ENCODE measurements around the gene LSM10. TPM values are rescaled to one million over a fixed set of nuclear protein-coding genes. Genes with fewer than 3 reads are reported as not detected.

Gene LSM10
- total RNA-seq, 1 donor from 2014 or later = 22.7 TPM

GRCh38 chr1:36406440-36406839 is 8.7 kb upstream of the LSM10 start:
- ATAC-seq = no peak

- ATAC-seq = no peak
Observed at GRCh38 chr1:36402504-36402890, 4.8 kb upstream of the LSM10 start.

- ATAC-seq = no peak
Observed at GRCh38 chr1:36401602-36402503, 4.1 kb upstream of the LSM10 start.

DNA sequence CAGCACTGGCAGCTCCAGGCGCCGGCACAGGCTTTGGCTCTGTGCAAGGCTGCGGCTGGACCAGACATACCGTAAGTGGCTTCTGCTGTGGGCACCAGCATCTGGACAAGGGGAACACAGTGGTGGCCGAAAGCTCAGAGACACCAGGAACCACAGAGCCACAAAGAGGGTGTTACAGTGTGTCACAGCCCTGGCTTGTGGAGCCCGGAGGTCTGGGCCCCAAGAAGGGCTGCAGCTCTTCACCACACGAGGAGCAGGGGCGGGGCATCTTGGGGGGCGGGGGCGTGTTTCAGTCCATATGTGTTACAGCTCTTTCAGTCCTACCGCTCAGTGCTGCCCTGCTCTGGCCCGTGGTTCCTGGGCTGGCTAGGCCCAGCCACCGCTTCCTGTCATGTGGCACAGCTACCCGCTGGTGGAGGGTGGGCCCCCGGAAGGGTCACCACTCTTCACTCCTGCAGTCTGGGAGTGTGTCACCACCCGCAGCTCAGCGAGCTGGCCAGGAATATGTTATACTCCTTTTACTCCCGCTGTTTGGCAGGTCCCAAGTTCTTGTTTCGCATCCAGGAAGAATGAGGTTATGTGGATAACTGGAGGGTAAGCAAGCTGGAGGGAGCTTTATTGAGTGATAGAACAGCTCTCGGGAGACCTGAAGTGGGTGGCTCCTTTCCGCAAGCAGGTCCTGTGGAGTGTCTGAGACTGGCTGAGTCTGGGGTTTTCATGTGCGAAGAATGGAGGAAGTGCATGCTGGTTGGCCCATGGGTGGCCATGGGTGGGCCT is 3.3 kb upstream of the LSM10 start:
- peak; percentile 54 for ATAC-seq

DNA sequence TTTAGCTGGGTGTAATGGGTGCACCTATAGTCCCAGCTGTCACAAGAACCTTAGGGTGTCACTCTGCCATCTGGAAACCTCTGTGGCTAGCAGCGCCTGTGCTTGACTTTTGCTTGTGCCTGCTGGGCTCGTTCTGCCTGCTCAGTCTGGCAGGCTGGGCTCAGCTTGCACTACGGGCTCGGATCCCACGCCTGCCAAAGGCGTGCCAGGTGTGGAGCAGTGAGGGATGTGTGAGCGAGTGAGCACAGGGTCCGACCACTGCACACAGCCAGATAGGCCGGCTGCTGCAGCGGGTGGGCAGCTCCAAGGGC is 2.8 kb upstream of the LSM10 start:
- ATAC-seq = peak; percentile 25

DNA sequence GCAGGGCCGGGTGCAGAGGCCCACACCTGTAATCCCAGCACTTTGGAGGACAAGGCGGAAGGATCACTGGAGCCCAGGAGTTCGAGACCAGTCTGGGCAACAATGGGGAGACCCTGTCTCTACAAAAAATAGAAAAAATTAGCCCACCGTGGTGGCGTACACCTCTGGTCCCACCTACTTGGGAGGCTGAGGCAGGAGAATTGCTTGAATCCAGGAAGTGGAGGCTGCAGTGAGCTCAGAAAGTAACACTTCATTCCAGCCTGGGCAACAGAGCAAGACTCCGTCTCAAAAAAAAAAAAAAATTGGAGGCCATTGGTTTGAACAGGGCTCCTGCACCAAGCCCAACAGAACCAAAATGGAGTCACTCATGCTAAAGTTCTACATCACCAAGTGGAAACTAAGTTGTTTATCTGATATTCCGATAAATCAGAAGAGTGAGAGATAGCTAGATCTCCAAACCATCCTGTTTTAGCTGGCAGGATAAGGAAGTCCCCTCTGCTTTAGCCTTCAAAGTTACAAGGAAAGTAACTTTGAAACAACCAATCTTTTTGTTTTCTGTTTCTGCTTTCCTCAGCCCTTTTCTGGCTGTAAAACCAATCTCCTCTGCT is 766 bp upstream of the LSM10 start:
- ATAC-seq = no peak

GRCh38 chr1:36397083-36397377 is 678 bp downstream of the LSM10 start:
- peak; percentile 44 for ATAC-seq

- ATAC-seq = no peak
Observed at GRCh38 chr1:36396359-36396758, 1.3 kb downstream of the LSM10 start.

- ATAC-seq = no peak
Observed at GRCh38 chr1:36393686-36394085, 4.0 kb downstream of the LSM10 start.

DNA sequence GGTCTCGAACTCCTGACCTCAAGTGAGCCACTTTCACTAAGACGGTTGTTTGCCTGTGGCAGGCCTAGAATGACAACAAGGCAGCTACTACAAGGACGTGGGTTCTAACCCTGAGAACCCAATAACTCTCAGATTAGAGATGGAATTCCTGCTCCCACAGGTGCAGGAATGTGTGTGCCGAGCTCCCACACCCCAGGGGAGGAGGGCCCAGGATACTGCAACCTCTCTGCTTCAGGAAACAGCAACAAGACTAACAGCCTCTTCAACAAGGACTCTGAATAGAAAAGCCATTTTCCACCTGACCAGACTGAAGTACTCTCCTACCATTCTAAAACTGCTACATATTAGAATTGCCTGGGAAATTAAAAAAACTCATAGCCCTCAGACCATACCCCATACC is 4.9 kb downstream of the LSM10 start:
- no peak for ATAC-seq

DNA sequence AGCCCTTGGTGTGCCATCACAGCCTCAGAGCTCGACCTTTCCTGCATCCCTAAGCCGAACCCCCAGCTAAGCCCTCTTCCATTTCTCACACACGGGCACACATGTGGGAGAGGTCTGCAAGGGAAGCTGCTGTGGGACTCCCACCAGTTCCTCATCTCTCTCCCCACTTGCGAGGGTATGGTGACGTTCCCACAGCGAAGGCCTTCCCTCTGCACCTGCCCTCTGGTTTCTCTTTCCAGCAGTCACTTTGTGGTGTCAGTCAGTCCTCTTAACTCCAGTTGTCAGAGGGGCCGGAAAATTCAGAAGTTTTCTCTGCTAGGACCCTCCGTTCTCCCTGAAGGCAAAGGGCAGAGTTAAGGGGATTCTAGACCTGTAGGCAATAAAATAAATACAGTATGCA is 6.4 kb downstream of the LSM10 start:
- ATAC-seq = no peak

DNA sequence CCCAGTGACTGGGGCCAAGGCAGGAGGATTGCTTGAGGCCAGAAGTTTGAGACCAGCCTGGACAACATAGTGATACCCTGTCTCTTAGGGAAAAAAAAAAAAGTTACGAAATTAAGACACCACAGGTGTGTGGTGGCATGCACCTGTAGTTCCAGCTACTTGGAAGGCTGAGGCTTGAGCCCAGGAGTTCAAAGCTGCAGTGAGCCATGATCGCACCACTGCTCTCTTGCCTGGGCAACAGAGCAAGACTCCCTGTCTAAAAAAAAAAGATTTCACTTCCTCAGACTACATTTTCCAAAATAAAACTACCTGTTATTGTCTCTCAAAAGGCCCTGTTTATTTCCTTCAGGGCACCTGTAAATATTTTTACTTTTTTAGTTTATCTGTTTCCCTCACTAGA is 7.3 kb downstream of the LSM10 start:
- no peak for ATAC-seq

DNA sequence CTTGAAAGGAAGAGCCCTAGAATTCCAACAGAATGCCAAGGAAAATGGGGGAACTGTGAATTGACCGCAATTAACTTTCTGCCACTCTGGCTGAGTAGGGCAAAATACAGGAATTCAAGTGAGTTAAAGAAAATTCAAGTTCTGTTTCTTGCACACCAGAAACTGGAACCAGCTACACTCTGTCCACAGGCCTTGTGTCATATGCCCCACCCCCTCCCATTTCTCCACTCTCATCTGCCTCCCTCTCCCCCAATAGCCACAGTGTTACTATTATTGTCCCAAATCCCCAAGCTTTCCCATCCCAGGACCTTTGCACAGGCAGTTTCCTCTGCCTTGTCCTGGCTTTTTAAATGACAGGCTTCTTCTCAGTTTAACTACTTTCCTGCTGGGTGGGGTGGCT is 7.7 kb downstream of the LSM10 start:
- no peak for ATAC-seq

DNA sequence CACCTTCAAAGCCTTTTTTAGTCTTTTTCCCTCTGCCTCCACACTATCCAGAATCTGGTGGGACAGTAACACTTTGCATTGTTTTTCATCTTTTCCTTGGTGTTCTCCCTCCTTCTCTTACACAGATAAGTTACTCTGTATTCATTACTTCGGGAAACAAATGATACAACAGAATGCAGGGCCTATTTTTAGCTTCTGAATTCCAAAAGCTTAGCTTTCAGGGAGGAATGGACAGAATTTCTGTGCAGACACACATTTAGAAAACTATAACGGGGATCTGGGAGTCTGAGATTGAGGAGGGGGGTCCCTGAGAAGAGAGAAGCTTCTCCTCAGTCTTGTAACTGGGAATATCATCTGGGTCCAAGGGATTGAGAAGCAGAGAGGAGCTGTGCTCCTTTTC is 8.4 kb downstream of the LSM10 start:
- ATAC-seq = no peak

- ATAC-seq = no peak
Observed at GRCh38 chr1:36387141-36387949, 10.4 kb downstream of the LSM10 start.

GRCh38 chr1:36386265-36387140 is 11.2 kb downstream of the LSM10 start:
- ATAC-seq = peak; percentile 87

DNA sequence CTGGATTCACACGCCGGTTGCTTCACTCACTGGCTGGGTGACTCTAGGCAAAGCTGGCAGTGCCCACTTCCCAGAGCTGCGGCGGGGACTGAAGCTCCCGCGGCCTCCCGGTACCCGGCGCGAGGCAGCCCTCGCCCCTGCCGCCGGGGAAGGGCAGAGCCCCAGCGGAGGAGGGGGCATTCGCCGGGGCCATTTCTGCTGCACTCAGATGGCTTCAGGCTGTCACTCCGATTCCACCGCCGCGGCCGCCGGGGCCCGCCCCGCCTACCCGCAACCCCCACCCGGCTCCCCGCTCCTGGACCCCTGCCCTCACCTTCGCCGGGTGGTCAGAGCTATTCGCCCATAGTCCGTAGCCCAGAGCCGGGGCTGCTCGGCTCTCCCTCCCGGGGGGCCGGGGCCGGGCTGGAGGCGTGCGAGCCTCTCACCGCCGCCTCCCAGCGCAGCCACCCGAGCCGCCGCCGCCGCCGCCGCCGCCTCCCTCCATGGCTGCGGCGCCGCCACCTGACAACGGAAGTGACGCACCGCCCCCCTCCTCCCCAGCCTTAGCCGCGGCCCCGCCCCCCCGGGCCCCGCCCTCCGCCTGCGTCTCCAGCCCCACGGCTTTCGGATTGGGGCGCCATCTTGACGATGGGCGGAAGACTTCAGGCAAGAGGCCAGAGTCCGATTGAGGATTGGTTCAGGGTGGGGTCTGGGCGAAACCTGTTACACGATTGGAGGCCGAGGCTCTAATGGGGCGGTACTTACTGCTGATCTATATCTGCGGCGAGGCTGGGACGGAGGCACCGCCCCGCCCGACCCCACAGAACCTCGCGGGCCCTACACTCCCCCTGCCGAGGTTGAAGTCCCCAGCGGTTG is 12.1 kb downstream of the LSM10 start, which contains the start of gene STK40:
Gene STK40, minus strand, starts transcription at position 515 of the 855 bp plus-strand sequence. CDS start 24,592 bp downstream, outside the sequence.
- peak; percentile 85 for ATAC-seq

- ATAC-seq = peak; percentile 1
Observed at GRCh38 chr1:36384542-36385409, 12.9 kb downstream of the LSM10 start.

DNA sequence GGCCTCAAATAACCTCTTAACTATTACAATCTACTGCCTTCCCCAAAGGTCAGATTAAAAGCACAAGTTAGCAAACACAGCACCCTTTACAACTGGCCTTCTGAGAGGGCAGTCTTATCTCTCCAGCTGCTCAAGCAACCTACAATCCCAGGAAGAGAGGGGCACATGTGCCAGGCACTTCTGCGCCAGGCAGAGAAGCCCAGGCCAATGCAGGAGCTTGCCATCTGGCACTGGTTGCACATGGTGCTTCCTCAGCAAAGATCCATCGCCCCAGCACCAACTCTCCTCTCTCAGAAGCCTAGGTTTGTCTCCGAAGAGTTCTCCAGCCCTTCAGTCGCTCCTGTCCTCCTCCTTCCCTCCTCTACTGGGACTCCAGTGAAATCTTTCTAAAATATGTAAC is 14.5 kb downstream of the LSM10 start:
- no peak for ATAC-seq

- ATAC-seq = no peak
Observed at GRCh38 chr1:36382669-36383068, 15.0 kb downstream of the LSM10 start.
